Measurements from ENCODE around the gene CXorf51B. TPM values are rescaled to one million over a fixed set of nuclear protein-coding genes. Genes with fewer than 3 reads are reported as not detected.
"Not testable (repeated sequence)": the region's sequence is repeated elsewhere in the genome, so short reads cannot be mapped to it uniquely, and the experiment has no call there.

Gene CXorf51B
- total RNA-seq (not detected), total RNA-seq (0 reads per million in 29 experiments)
- not detected for total RNA-seq (2013)

DNA sequence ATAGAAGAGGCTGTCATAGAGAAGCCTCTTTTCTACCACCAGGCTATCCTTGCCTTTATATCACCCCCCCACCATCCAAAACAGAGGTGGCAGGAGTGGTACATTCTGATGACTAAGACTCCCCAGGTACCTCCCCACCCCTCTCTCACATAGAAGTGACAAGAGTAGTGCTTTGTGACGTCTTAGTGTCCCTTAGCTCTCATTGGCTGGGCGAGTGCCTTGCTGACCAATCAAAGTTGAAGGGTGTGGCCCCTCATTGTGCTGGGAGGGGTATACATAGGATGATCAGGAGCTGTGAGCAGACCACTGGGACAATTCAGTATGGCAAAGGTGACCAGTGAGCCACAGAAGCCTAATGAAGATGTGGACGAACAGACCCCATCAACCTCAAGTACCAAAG is at the start of gene CXorf51B:
TSS of gene CXorf51B (plus strand) at position 301 of the 400 bp plus-strand sequence. CDS start at position 322, 21 bp downstream.
- H3K27ac ChIP-seq (ENCODE audit: low read length); DNase-seq; H3K27me3 ChIP-seq (replicated peaks in 1 of 2; ENCODE audit: control insufficient read depth in 2 of 2, extremely low read depth in 1 of 2, insufficient read depth in 2 of 2, low read length in 1 of 2); ATAC-seq (replicated peaks in 1 of 4); CTCF ChIA-PET; H3K4me1 ChIP-seq (ENCODE audit: control insufficient read depth in 1 of 2, extremely low read depth in 1 of 2, insufficient read depth in 2 of 2, low read length in 2 of 2); POLR2A ChIA-PET; H3K9me3 Mint-ChIP-seq; H3K27me3 Mint-ChIP-seq; H3K9me3 ChIP-seq; H3K36me3 ChIP-seq (ENCODE audit: control insufficient read depth in 2 of 2, extremely low read depth in 1 of 2, insufficient read depth in 1 of 2, low read length in 1 of 2); H3K27ac Mint-ChIP-seq; H3K36me3 Mint-ChIP-seq; H3K4me3 ChIP-seq (ENCODE audit: control insufficient read depth in 1 of 2, extremely low read depth in 1 of 2, low read length in 1 of 2); H3K4me3 Mint-ChIP-seq; H3K4me1 Mint-ChIP-seq: not testable (repeated sequence)
- WGBS (ENCODE audit: insufficient coverage) = no CpG with 5 or more reads among the region's 3 CpGs

DNA sequence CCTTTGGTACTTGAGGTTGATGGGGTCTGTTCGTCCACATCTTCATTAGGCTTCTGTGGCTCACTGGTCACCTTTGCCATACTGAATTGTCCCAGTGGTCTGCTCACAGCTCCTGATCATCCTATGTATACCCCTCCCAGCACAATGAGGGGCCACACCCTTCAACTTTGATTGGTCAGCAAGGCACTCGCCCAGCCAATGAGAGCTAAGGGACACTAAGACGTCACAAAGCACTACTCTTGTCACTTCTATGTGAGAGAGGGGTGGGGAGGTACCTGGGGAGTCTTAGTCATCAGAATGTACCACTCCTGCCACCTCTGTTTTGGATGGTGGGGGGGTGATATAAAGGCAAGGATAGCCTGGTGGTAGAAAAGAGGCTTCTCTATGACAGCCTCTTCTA is 5.1 kb downstream of the CXorf51B start, which contains the start of gene CXorf51A:
TSS of gene CXorf51A (minus strand) at position 101 of the 400 bp plus-strand sequence. CDS start at position 80, 21 bp downstream.
- H3K36me3 Mint-ChIP-seq = not testable (repeated sequence)

DNA sequence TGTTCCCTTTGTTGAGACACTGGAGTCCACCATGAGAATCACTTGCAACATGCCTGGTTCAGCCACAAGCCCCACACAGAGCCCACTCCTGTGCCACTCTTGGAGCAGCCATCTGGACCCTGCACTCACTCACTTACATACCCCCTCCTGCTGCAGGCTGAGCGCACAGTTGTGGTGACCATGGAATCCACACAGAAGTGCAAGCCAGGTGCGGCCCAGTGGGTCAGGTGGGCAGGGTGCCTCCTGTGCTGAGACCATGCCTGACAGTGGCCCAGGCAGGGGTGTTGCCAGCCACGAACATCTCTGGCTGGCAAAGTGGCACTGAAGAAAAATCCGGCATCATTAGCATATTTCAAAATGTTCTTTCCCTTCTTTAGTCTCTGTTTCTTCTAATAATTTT is 22.4 kb downstream of the CXorf51B start:
- no peaks in the 10 kb centered on the region for H3K36me3 Mint-ChIP-seq
- H3K4me3 Mint-ChIP-seq = no peak overlapping the region
- H3K27ac Mint-ChIP-seq = no peak overlapping the region
- Histone ChIP-seq H3K36me3 (ENCODE audit: control insufficient read depth in 2 of 2, extremely low read depth in 1 of 2, insufficient read depth in 1 of 2, low read length in 1 of 2) (no peaks in the 10 kb centered on the region), H3K4me1 (ENCODE audit: control insufficient read depth in 1 of 2, extremely low read depth in 1 of 2, insufficient read depth in 2 of 2, low read length in 2 of 2) (no peaks in the 10 kb centered on the region), H3K27ac (ENCODE audit: low read length) (no peak overlapping the region), H3K4me3 (ENCODE audit: control insufficient read depth in 1 of 2, extremely low read depth in 1 of 2, low read length in 1 of 2) (no peak overlapping the region), H3K27me3 (replicated peaks in 1 of 2; ENCODE audit: control insufficient read depth in 2 of 2, extremely low read depth in 1 of 2, insufficient read depth in 2 of 2, low read length in 1 of 2) (no peaks in the 10 kb centered on the region), H3K9me3 (no peaks in the 10 kb centered on the region)
- POLR2A ChIA-PET = no interaction called here
- H3K27me3 Mint-ChIP-seq = no peaks in the 10 kb centered on the region
- whole genome bisulfite sequencing (ENCODE audit: insufficient coverage) = no CpG with 5 or more reads among the region's 4 CpGs
- no peaks in the 10 kb centered on the region for H3K9me3 Mint-ChIP-seq
- CTCF ChIA-PET = no interaction called here
- DNase-seq (no peak), ATAC-seq (replicated peaks in 1 of 4) (no peak)
- no peaks in the 10 kb centered on the region for H3K4me1 Mint-ChIP-seq

More for the DNA sequence above, 5.1 kb downstream of the CXorf51B start, which contains the start of gene CXorf51A:
- H3K27me3 Mint-ChIP-seq; H3K9me3 ChIP-seq; H3K4me3 ChIP-seq (ENCODE audit: control insufficient read depth in 1 of 2, extremely low read depth in 1 of 2, low read length in 1 of 2); H3K27ac Mint-ChIP-seq; H3K4me3 Mint-ChIP-seq; H3K4me1 ChIP-seq (ENCODE audit: control insufficient read depth in 1 of 2, extremely low read depth in 1 of 2, insufficient read depth in 2 of 2, low read length in 2 of 2); DNase-seq; H3K4me1 Mint-ChIP-seq; ATAC-seq (replicated peaks in 1 of 4); POLR2A ChIA-PET; H3K9me3 Mint-ChIP-seq; CTCF ChIA-PET; H3K27ac ChIP-seq (ENCODE audit: low read length); H3K36me3 ChIP-seq (ENCODE audit: control insufficient read depth in 2 of 2, extremely low read depth in 1 of 2, insufficient read depth in 1 of 2, low read length in 1 of 2); H3K27me3 ChIP-seq (replicated peaks in 1 of 2; ENCODE audit: control insufficient read depth in 2 of 2, extremely low read depth in 1 of 2, insufficient read depth in 2 of 2, low read length in 1 of 2): not testable (repeated sequence)
- no CpG with 5 or more reads among the region's 3 CpGs for WGBS (ENCODE audit: insufficient coverage)

DNA sequence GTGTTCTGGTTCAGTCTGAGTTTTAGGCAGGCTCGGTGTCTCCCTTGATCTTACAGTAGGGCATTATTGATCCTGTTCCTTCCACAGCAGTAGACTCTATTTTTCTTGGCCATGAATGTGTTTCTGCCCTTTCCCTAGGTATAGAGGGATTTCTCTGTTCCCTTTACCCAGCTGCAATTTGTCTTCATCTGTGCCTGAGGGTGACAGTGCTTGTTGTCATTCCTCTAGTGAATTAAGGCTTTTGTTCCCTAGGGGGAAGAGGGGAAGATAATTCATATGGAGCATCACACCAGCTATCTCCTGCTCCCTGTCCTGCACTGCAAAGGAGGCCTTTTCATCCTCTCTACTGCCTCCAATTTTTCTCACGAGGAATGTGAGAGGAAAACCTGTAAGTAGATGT is 44.7 kb downstream of the CXorf51B start:
- Mint-ChIP-seq H3K4me1 (no peaks in the 10 kb centered on the region), H3K9me3 (peaks cover 0 to 3% (median 2%) of the 10 kb centered on the region in 3 donors), H3K27ac (no peak overlapping the region), H3K4me3 (no peak overlapping the region), H3K36me3 (no peaks in the 10 kb centered on the region), H3K27me3 (peaks cover 0 to 8% of the 10 kb centered on the region in 2 donors)
- Histone ChIP-seq H3K4me3 (ENCODE audit: control insufficient read depth in 1 of 2, extremely low read depth in 1 of 2, low read length in 1 of 2) (no peak overlapping the region), H3K4me1 (ENCODE audit: control insufficient read depth in 1 of 2, extremely low read depth in 1 of 2, insufficient read depth in 2 of 2, low read length in 2 of 2) (no peaks in the 10 kb centered on the region), H3K9me3 (no peaks in the 10 kb centered on the region), H3K27ac (ENCODE audit: low read length) (no peak overlapping the region), H3K27me3 (replicated peaks in 1 of 2; ENCODE audit: control insufficient read depth in 2 of 2, extremely low read depth in 1 of 2, insufficient read depth in 2 of 2, low read length in 1 of 2) (no peaks in the 10 kb centered on the region), H3K36me3 (ENCODE audit: control insufficient read depth in 2 of 2, extremely low read depth in 1 of 2, insufficient read depth in 1 of 2, low read length in 1 of 2) (no peaks in the 10 kb centered on the region)
- DNase-seq (no peak), ATAC-seq (replicated peaks in 1 of 4) (no peak)
- ChIA-PET CTCF (no interaction called here), POLR2A (no interaction called here)
- WGBS (ENCODE audit: insufficient coverage) = no CpG with 5 or more reads among the region's 2 CpGs

Other genes with a start within 250 kb of the CXorf51B start
- gene CXorf51A, start 5.0 kb downstream of the CXorf51B start, total RNA-seq = not detected

Measured in T-cell (primary cell).